ENCODE measurements around the gene PFKM.
"Not testable (repeated sequence)": the region's sequence is repeated elsewhere in the genome, so short reads cannot be mapped to it uniquely, and the experiment has no call there.

PFKM gene

GRCh38 chr12:48115957-48116356, 3.2 kb upstream of the PFKM start:
- no peak for DNase-seq

- DNase-seq, result no peak
These were observed 786 bp upstream of the PFKM start for GRCh38 chr12:48118284-48118871.

- DNase-seq, result no peak
These were observed 651 bp downstream of the PFKM start for GRCh38 chr12:48119834-48120195.

GRCh38 chr12:48121522-48121921, 2.4 kb downstream of the PFKM start:
- DNase-seq, result no peak

GRCh38 chr12:48122065-48122834, 3.1 kb downstream of the PFKM start:
- DNase-seq, result no peak

- no peak for DNase-seq
These were observed 4.0 kb downstream of the PFKM start for GRCh38 chr12:48123169-48123568.

GRCh38 chr12:48125542-48125941, 6.4 kb downstream of the PFKM start:
- not testable (repeated sequence) for DNase-seq

- DNase-seq, result no peak
These were observed 6.8 kb downstream of the PFKM start for GRCh38 chr12:48125985-48126384.

- no peak for DNase-seq
These were observed 7.9 kb downstream of the PFKM start for GRCh38 chr12:48126953-48127630.

GRCh38 chr12:48128800-48129199, 9.6 kb downstream of the PFKM start:
- no peak for DNase-seq

- no peak for DNase-seq
These were observed 10.2 kb downstream of the PFKM start for GRCh38 chr12:48129376-48129775.

GRCh38 chr12:48131517-48131916, 12.4 kb downstream of the PFKM start:
- no peak for DNase-seq

- no peak for DNase-seq
These were observed 13.7 kb downstream of the PFKM start for GRCh38 chr12:48132826-48133225.

GRCh38 chr12:48135027-48135426, 15.9 kb downstream of the PFKM start:
- no peak for DNase-seq

- no peak for DNase-seq
These were observed 23.9 kb downstream of the PFKM start for GRCh38 chr12:48142818-48143674.

GRCh38 chr12:48143898-48144297, 24.7 kb downstream of the PFKM start:
- no peak for DNase-seq

GRCh38 chr12:48145981-48146380, 26.8 kb downstream of the PFKM start:
- DNase-seq, result no peak

GRCh38 chr12:48151103-48151771, 32.1 kb downstream of the PFKM start:
- DNase-seq, result no peak

GRCh38 chr12:48155786-48156185, 36.6 kb downstream of the PFKM start:
- DNase-seq, result not testable (repeated sequence)

- DNase-seq, result no peak
These were observed 37.5 kb downstream of the PFKM start for GRCh38 chr12:48156652-48157017.

- DNase-seq, result peak; percentile 97 to 99
These were observed 38.1 kb downstream of the PFKM start, which contains the start of gene ASB8 for GRCh38 chr12:48157018-48157888. Gene ASB8 (minus strand): TSS chr12:48157515. CDS start chr12:48153496, 4,019 bp downstream.
